Measurements from ENCODE around the gene MACROD2. TPM values are rescaled to one million over a fixed set of nuclear protein-coding genes. Genes with fewer than 3 reads are reported as not detected.
"Not testable (repeated sequence)": the region's sequence is repeated elsewhere in the genome, so short reads cannot be mapped to it uniquely, and the experiment has no call there.

The MACROD2 gene
- total RNA-seq, 1 donor from 2014 or later: 47.7 TPM

DNA sequence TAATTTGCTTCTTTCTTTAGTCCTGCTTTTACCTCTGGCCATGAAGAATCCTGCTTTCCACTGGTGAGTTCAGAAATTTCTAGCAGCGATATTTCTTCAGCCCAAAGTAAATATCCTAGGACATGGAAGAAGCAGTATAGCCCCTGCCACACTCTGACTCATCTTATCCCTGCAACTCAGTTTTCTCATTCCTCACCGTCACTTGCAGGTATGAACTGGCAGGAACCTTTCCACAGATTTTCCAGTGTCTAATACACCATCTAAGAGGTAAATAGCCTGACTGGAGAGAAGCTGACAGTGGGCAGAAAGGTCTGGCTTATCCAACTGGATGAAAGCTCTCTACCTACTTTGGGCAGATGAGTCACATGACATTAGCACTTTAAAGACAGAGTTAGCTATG lies 1158.8 kb downstream of the MACROD2 start:
- DNase-seq (ENCODE audit: low spot score in 2 of 2) (no peak), FAIRE-seq (no peak)

DNA sequence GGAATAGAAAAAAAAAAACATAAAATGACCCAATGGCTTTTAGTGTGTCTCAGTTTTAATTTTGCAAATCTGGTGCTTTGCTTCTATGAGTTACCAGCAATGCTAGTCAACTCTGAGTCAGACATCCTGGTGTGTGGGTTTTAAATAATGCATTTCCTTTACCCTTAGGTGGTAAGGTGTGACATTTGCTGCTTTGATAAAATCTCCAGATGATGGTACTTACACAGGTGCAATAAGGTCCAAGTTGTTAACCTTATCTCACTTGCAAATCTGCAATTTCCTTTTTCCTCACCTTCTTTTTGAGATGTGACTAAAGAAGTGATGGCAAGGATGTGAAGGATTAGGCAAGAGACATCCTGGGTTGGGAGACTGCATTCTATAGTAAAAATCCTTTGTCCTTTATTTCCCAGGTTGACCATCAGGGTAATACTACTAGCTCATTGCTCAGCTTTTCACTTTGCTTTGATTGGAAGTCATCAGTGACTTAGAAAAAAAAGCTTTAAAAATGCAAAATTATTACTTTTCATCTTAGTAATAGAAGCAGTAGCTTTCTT lies 1160.6 kb downstream of the MACROD2 start:
- FAIRE-seq: no peak
- no peak for DNase-seq (ENCODE audit: low spot score in 2 of 2)

DNA sequence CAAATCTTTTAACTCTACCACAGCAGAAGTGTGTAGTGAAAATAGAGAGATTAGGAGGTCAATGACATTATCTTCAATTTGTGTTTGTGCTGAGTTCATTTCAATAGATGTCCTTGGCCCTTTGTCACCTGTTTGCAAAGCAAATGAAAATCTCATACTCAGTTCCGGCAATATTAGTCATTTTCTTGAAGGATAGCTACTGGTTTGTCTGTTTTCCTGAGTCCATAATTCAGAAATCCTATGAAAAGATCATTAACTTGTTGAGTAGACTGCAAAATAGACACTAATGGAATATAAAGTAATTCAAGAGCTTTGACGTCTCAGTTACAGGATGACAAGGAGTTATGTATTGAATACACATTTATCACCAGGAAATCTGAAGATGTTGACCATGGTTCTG lies 1163.2 kb downstream of the MACROD2 start:
- FAIRE-seq (no peak), DNase-seq (ENCODE audit: low spot score in 2 of 2) (no peak)

GRCh38 chr20:15162079-15162647 lies 1166.8 kb downstream of the MACROD2 start:
- no peak for DNase-seq (ENCODE audit: low spot score in 2 of 2)

GRCh38 chr20:15163632-15164031 lies 1168.3 kb downstream of the MACROD2 start:
- DNase-seq (ENCODE audit: low spot score in 2 of 2): no peak
- FAIRE-seq: no peak

More at GRCh38 chr20:15162079-15162647, 1166.8 kb downstream of the MACROD2 start:
- no peak for FAIRE-seq

DNA sequence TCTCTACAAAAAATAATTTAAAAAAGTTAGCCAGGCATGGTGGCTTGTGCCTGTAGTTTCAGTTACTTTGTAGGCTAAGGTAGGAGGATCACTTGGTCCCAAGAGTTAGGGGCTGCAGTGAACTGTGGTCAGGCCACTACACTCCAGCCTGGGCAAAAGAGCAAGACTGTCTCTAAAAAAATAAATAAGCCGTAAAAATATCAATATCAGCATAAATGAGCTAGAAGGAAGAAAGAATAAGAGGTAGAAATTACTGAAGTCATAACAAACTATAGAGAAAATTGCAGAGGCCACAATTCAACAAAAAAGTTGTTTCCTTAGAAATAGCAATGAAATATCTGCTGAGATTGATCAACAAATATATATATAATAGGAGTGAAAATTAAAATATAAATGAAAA lies 1169.4 kb downstream of the MACROD2 start:
- no peak for DNase-seq (ENCODE audit: low spot score in 2 of 2)
- FAIRE-seq: no peak

- DNase-seq (ENCODE audit: low spot score in 2 of 2): no peak
- FAIRE-seq: peak; percentile 99
Observed at GRCh38 chr20:15166744-15167143, 1171.4 kb downstream of the MACROD2 start.

DNA sequence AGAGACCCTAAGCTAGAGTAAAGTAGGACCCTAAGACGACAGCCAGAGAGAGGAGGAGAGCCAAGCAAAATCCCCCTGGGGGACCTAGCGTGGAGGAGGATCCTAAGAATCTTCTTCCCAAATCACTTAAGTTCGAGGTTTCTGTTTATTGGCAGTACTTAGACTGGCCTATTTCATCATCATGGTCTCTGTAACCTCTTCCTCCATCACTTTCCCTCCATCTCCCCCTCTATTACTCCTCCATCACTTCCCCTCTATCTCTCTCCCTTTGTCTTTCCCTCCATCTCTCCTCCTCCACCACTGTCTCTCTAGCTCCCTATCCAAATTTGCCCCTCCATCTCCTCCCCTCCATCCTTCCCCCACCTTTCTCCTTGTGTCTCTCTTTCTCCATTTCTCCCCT lies 1175.7 kb downstream of the MACROD2 start:
- DNase-seq (ENCODE audit: low spot score in 2 of 2): no peak
- FAIRE-seq: no peak

DNA sequence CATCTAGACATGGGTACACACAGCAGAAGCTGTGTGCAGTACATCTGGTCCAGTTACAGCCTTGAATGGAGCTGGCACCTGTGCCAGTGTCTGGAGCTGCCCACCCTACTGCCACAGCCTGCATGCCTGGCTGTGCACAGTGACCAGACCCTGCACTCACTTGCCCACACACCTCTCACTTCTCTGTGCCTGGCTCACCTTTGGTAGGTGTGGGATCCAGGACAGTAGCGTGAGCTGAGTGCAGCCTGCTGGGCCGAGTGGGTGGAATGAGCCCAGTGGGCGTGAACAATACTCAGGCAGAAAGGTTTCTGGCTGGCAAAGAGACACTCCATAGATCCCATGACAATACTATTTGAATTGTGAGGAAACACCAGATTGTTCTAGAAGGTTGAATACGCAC lies 1181.6 kb downstream of the MACROD2 start:
- no peak for DNase-seq (ENCODE audit: low spot score in 2 of 2)
- no peak for FAIRE-seq

- no peak for FAIRE-seq
- no peak for DNase-seq (ENCODE audit: low spot score in 2 of 2)
Observed at GRCh38 chr20:15178581-15178980, 1183.3 kb downstream of the MACROD2 start.

DNA sequence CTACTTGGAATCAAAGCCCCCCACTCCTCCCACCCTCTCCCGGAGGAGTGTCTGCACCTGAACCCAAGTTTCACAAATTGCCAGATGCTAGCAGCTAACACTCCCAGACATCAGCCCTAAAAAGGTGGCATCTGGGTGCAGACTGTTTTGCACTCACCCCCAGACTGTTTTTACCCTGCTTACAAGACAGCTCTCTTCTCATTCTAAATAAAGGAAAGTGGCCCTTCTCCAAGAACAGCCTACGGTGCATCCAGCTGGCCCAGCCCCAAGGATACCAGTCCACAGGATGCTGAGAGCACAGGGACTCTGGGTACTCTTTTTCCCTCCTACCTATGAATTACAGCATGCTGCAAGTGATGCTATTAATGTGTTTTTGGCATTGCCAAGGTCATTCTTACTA lies 1184.1 kb downstream of the MACROD2 start:
- FAIRE-seq (no peak), DNase-seq (ENCODE audit: low spot score in 2 of 2) (no peak)

GRCh38 chr20:15179781-15180180 lies 1184.5 kb downstream of the MACROD2 start:
- DNase-seq (ENCODE audit: low spot score in 2 of 2) (no peak), FAIRE-seq (no peak)

DNA sequence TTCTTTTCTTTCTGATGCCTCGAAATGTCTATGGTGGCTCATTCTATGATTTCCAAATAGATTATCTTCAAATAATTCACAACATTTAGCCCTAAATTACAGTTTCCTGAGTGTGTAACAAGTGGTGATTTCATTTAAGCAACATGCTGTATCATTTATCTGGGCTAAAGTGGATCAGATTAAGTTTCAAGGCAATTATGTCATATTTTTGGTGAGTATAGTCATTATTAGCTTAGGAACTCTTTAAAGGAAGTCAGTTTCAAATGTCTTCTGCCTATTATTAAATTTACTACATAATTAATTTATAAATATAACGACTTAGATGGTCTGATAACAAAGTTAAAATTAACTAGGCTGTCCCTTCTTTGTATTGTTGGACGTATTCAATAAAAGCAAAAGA lies 1190.0 kb downstream of the MACROD2 start:
- DNase-seq (ENCODE audit: low spot score in 2 of 2) (no peak), FAIRE-seq (no peak)

DNA sequence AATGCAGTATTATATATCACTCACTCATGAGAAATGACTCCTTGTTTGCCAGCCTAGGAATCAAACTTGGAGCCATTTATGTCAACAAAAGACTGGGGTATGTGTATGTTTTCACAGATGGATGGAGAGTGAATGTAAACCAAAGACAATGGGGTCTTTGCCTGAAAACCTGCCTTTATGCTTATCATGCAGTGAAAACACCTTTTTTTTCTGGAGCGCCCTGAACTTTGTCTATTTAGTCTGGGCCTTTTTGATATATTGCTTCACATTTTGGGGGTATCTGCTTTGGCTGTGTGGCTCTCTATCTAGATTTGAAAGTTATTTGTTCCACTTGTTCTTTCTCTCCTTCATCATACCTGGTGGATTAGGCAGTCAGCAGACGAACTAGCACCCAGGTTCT lies 1190.6 kb downstream of the MACROD2 start:
- FAIRE-seq (no peak), DNase-seq (ENCODE audit: low spot score in 2 of 2) (no peak)

GRCh38 chr20:15187612-15188011 lies 1192.3 kb downstream of the MACROD2 start:
- FAIRE-seq (no peak), DNase-seq (ENCODE audit: low spot score in 2 of 2) (no peak)

DNA sequence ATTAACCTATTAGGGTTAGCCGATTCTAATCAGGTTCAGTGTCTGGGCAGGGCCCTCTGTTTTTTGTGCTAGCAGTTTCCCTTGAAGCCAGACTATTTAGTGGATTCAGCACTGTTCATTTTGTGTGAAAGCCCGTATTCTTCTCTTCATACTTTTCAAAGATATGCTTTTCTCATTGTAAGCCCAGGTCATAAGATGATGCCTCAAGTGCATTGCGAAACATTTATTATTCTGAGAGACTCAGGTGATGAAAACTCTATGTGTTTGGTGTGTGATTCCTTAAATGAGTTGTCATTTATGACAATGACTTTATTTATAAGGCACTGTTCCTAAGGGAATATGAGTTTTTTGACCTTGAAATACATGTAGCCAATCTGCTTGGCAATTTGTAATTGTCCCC lies 1193.1 kb downstream of the MACROD2 start:
- DNase-seq (ENCODE audit: low spot score in 2 of 2): no peak
- FAIRE-seq: no peak

- no peak for DNase-seq (ENCODE audit: low spot score in 2 of 2)
- no peak for FAIRE-seq
Observed at GRCh38 chr20:15191082-15191723, 1195.9 kb downstream of the MACROD2 start.

DNA sequence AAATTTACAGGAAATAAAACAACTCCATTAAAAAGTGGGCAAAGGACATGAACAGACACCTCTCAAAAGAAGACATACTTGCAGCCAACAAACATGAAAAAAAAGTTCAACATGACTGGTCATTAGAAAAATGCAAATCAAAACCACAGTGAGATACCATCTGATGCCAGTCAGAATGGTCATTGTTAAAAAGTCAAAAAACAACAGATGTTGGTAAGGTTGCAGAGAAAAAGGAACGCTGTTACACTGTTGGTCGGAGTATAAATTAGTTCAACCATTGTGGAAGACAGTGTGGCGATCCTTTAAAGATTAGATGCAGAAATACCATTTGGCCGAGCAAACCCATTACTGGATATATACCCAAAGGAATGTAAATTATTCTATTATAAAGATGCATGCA lies 1200.1 kb downstream of the MACROD2 start:
- FAIRE-seq: no peak

GRCh38 chr20:15196547-15197255 lies 1201.4 kb downstream of the MACROD2 start:
- no peak for FAIRE-seq
- no peak for DNase-seq (ENCODE audit: low spot score in 2 of 2)

More for the DNA sequence above, 1200.1 kb downstream of the MACROD2 start:
- no peak for DNase-seq (ENCODE audit: low spot score in 2 of 2)

GRCh38 chr20:15198017-15198416 lies 1202.7 kb downstream of the MACROD2 start:
- FAIRE-seq; DNase-seq (ENCODE audit: low spot score in 2 of 2): not testable (repeated sequence)

DNA sequence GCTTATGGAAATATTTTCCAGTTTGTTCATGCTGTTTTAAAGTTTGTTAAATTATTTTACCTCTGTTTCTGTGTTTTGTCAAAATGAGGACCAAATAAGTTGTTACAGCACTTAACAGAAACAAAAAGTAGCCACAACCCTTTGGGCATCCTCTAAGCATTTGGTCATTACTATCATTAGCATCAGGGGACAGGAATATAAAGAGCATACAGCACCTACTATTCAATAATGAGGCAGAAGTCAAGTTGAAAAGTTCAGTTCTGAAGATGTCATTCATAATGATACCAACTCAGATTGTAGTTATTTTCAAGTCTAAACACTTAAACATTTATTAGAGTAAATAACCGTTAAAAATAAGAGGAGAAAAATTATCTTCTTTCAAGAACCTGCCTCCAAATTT lies 1204.4 kb downstream of the MACROD2 start:
- FAIRE-seq (no peak), DNase-seq (ENCODE audit: low spot score in 2 of 2) (no peak)

GRCh38 chr20:15200147-15200565 lies 1204.8 kb downstream of the MACROD2 start:
- DNase-seq (ENCODE audit: low spot score in 2 of 2): no peak
- no peak for FAIRE-seq
